ENCODE data around the gene CD37. TPM values are rescaled to one million over a fixed set of nuclear protein-coding genes. Genes with fewer than 3 reads are reported as not detected.
A peak's percentile ranks its signal among the peaks of the same experiment; 100 is the strongest.
"Not testable (repeated sequence)": the region's sequence is repeated elsewhere in the genome, so short reads cannot be mapped to it uniquely, and the experiment has no call there.

CD37 gene
- total RNA-seq, 2 donors from 2014 or later, result 248 to 262 TPM

- H3K36me3 Mint-ChIP-seq (ENCODE audit: insufficient read depth in 2 of 2), result no peaks in the 10 kb centered on the region
- no peaks in the 10 kb centered on the region for H3K4me1 Mint-ChIP-seq (ENCODE audit: low read depth)
- no peak within 1 kb of the TSS for H3K27ac Mint-ChIP-seq
- ATAC-seq (replicated peaks in 1 of 2) (peak; percentile 6 to 8), DNase-seq (peak in 1 of 2 donors; percentile 15)
- no peaks in the 10 kb centered on the region for H3K27me3 Mint-ChIP-seq (ENCODE audit: low read depth)
- H3K4me3 Mint-ChIP-seq, result peak within 1 kb of the TSS in 1 of 2 donors; percentile 2
- H3K9me3 Mint-ChIP-seq, result no peaks in the 10 kb centered on the region
These were observed 27.1 kb downstream of the CD37 start, which contains the start of gene TEAD2 for GRCh38 chr19:49362048-49362928. Gene TEAD2 (minus strand): TSS chr19:49362416. CDS start chr19:49360075, 2,341 bp downstream.

- H3K4me3 Mint-ChIP-seq, result no peak overlapping the region
- no peaks in the 10 kb centered on the region for H3K9me3 Mint-ChIP-seq
- no peaks in the 10 kb centered on the region for H3K36me3 Mint-ChIP-seq (ENCODE audit: insufficient read depth in 2 of 2)
- no peaks in the 10 kb centered on the region for H3K27me3 Mint-ChIP-seq (ENCODE audit: low read depth)
- no peak for ATAC-seq (replicated peaks in 1 of 2)
- no peaks in the 10 kb centered on the region for H3K4me1 Mint-ChIP-seq (ENCODE audit: low read depth)
- H3K27ac Mint-ChIP-seq, result no peak overlapping the region
- no peak for DNase-seq
These were observed 27.7 kb downstream of the CD37 start for GRCh38 chr19:49362929-49363267.

- DNase-seq (peak; percentile 86 to 87), ATAC-seq (replicated peaks in 1 of 2) (peak; percentile 91 to 93)
- H3K4me3 Mint-ChIP-seq, result no peak within 1 kb of the TSS
- no peak within 1 kb of the TSS for H3K27ac Mint-ChIP-seq
- H3K9me3 Mint-ChIP-seq, result no peaks in the 10 kb centered on the region
- H3K27me3 Mint-ChIP-seq (ENCODE audit: low read depth), result no peaks in the 10 kb centered on the region
- H3K4me1 Mint-ChIP-seq (ENCODE audit: low read depth), result no peaks in the 10 kb centered on the region
- no peaks in the 10 kb centered on the region for H3K36me3 Mint-ChIP-seq (ENCODE audit: insufficient read depth in 2 of 2)
These were observed 28.3 kb downstream of the CD37 start, which contains the start of gene DKKL1 for GRCh38 chr19:49363268-49364082. Gene DKKL1 (plus strand): TSS chr19:49363877. CDS start chr19:49363999, 122 bp downstream.

GRCh38 chr19:49364083-49364737, 29.0 kb downstream of the CD37 start:
- Mint-ChIP-seq H3K27me3 (ENCODE audit: low read depth) (no peaks in the 10 kb centered on the region), H3K4me3 (no peak overlapping the region), H3K36me3 (ENCODE audit: insufficient read depth in 2 of 2) (peaks cover 2 to 3% of the 10 kb centered on the region in 2 donors), H3K27ac (no peak overlapping the region), H3K9me3 (peaks cover 0 to 3% of the 10 kb centered on the region in 2 donors), H3K4me1 (ENCODE audit: low read depth) (no peaks in the 10 kb centered on the region)
- DNase-seq, result no peak
- ATAC-seq (replicated peaks in 1 of 2), result no peak

GRCh38 chr19:49366110-49366509, 30.9 kb downstream of the CD37 start:
- Mint-ChIP-seq H3K27me3 (ENCODE audit: low read depth) (no peaks in the 10 kb centered on the region), H3K4me1 (ENCODE audit: low read depth) (no peaks in the 10 kb centered on the region), H3K9me3 (peaks cover 3 to 5% of the 10 kb centered on the region in 2 donors), H3K27ac (no peak overlapping the region), H3K36me3 (ENCODE audit: insufficient read depth in 2 of 2) (peaks cover 4 to 7% of the 10 kb centered on the region in 2 donors), H3K4me3 (no peak overlapping the region)
- ATAC-seq (replicated peaks in 1 of 2), result no peak
- no peak for DNase-seq

GRCh38 chr19:49368711-49369358, 33.6 kb downstream of the CD37 start:
- Mint-ChIP-seq H3K4me3 (no peak overlapping the region), H3K36me3 (ENCODE audit: insufficient read depth in 2 of 2) (peaks cover 4 to 7% of the 10 kb centered on the region in 2 donors), H3K4me1 (ENCODE audit: low read depth) (no peaks in the 10 kb centered on the region)

GRCh38 chr19:49371184-49371583, 36.0 kb downstream of the CD37 start:
- H3K9me3 Mint-ChIP-seq, result peaks cover 3 to 5% of the 10 kb centered on the region in 2 donors
- DNase-seq (no peak), ATAC-seq (replicated peaks in 1 of 2) (no peak)
- H3K4me1 Mint-ChIP-seq (ENCODE audit: low read depth), result no peaks in the 10 kb centered on the region
- no peak overlapping the region for H3K4me3 Mint-ChIP-seq
- peaks cover 4% of the 10 kb centered on the region for H3K27me3 Mint-ChIP-seq (ENCODE audit: low read depth)
- no peak overlapping the region for H3K27ac Mint-ChIP-seq
- peaks cover 4 to 7% of the 10 kb centered on the region in 2 donors for H3K36me3 Mint-ChIP-seq (ENCODE audit: insufficient read depth in 2 of 2)

More at GRCh38 chr19:49368711-49369358, 33.6 kb downstream of the CD37 start:
- no peaks in the 10 kb centered on the region for H3K27me3 Mint-ChIP-seq (ENCODE audit: low read depth)
- H3K9me3 Mint-ChIP-seq, result peaks cover 3 to 5% of the 10 kb centered on the region in 2 donors
- ATAC-seq (replicated peaks in 1 of 2), result no peak
- no peak for DNase-seq
- no peak overlapping the region for H3K27ac Mint-ChIP-seq

GRCh38 chr19:49373174-49373573, 38.0 kb downstream of the CD37 start:
- not testable (repeated sequence) for H3K4me1 Mint-ChIP-seq (ENCODE audit: low read depth); H3K36me3 Mint-ChIP-seq (ENCODE audit: insufficient read depth in 2 of 2); H3K9me3 Mint-ChIP-seq; H3K27ac Mint-ChIP-seq; DNase-seq; H3K27me3 Mint-ChIP-seq (ENCODE audit: low read depth); H3K4me3 Mint-ChIP-seq; ATAC-seq (replicated peaks in 1 of 2)

- ATAC-seq (replicated peaks in 1 of 2), result no peak
- Mint-ChIP-seq H3K27ac (no peak overlapping the region), H3K27me3 (ENCODE audit: low read depth) (peaks cover 8% of the 10 kb centered on the region), H3K4me3 (no peak overlapping the region), H3K36me3 (ENCODE audit: insufficient read depth in 2 of 2) (no peaks in the 10 kb centered on the region), H3K4me1 (ENCODE audit: low read depth) (no peaks in the 10 kb centered on the region), H3K9me3 (peaks cover 0 to 3% of the 10 kb centered on the region in 2 donors)
- DNase-seq, result no peak
These were observed 39.6 kb downstream of the CD37 start for GRCh38 chr19:49374665-49375434.

- H3K27me3 Mint-ChIP-seq (ENCODE audit: low read depth), result peaks cover 8% of the 10 kb centered on the region
- peaks cover 3 to 8% of the 10 kb centered on the region in 2 donors for H3K36me3 Mint-ChIP-seq (ENCODE audit: insufficient read depth in 2 of 2)
- no peak for ATAC-seq (replicated peaks in 1 of 2)
- no peak overlapping the region for H3K27ac Mint-ChIP-seq
- DNase-seq, result no peak
- peaks cover 4 to 6% of the 10 kb centered on the region in 2 donors for H3K9me3 Mint-ChIP-seq
- no peaks in the 10 kb centered on the region for H3K4me1 Mint-ChIP-seq (ENCODE audit: low read depth)
- H3K4me3 Mint-ChIP-seq, result no peak overlapping the region
These were observed 43.3 kb downstream of the CD37 start for GRCh38 chr19:49378512-49378911.

GRCh38 chr19:49380391-49380790, 45.2 kb downstream of the CD37 start:
- no peak for ATAC-seq (replicated peaks in 1 of 2)
- Mint-ChIP-seq H3K9me3 (peaks cover 4 to 6% of the 10 kb centered on the region in 2 donors), H3K4me3 (no peak overlapping the region), H3K27ac (no peak overlapping the region), H3K4me1 (ENCODE audit: low read depth) (no peaks in the 10 kb centered on the region), H3K27me3 (ENCODE audit: low read depth) (peaks cover 8% of the 10 kb centered on the region), H3K36me3 (ENCODE audit: insufficient read depth in 2 of 2) (peaks cover 3 to 8% of the 10 kb centered on the region in 2 donors)
- no peak for DNase-seq

GRCh38 chr19:49382639-49383038, 47.4 kb downstream of the CD37 start:
- Mint-ChIP-seq H3K27me3 (ENCODE audit: low read depth) (no peaks in the 10 kb centered on the region), H3K4me1 (ENCODE audit: low read depth) (peaks cover 6% of the 10 kb centered on the region), H3K36me3 (ENCODE audit: insufficient read depth in 2 of 2) (peaks cover 3 to 8% of the 10 kb centered on the region in 2 donors), H3K27ac (no peak overlapping the region), H3K9me3 (peaks cover 4 to 6% of the 10 kb centered on the region in 2 donors), H3K4me3 (no peak overlapping the region)
- no peak for ATAC-seq (replicated peaks in 1 of 2)
- DNase-seq, result no peak
